ENCODE measurements around the gene FXYD2.

Gene FXYD2

DNA sequence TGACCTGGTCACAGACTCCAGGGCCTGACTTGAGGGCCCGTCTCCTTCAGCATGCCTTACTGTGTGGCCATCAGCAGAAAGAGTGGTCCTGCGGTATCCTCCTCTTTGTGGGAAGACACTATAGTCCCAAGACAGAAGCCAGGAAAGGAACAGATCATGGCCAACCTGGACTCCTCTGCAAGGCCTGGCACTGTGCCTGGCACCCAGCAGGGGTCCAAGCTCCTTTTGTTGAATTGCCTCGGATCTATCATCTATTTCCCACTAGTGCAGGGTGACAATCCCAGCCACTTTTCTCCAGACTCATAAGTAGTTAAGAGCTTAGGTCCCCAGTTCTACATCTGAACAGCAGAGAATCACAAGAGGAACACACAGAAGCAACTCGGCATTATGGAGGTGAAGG, 54.5 kb downstream of the FXYD2 start:
- FAIRE-seq, result no peak
- DNase-seq (ENCODE audit: low spot score), result no peak

All from urothelium cell line (cell line).